Neural progenitor cell (in vitro differentiated cells): ENCODE results near the gene KLHL29. TPM values are rescaled to one million over a fixed set of nuclear protein-coding genes. Genes with fewer than 3 reads are reported as not detected.

ENCODE experiments used
- DNase-seq: peaks from one replicate; pipeline ENCODE4 v3.0.0-alpha.2; 2016; ENCODE audit warnings: low spot score
- H2AFZ ChIP-seq: fragments of 200-600 bp; sonication (generic); replicated peaks from 2 replicates; pipeline ENCODE4 v1.6.1; 2016; ENCODE audit warnings: antibody characterized with exemption
- H3F3A ChIP-seq: fragments of 200-600 bp; sonication (generic); 2 replicates; pipeline ENCODE4 v1.6.1; 2016; ENCODE audit warnings: antibody characterized with exemption, low read depth
- H3K27ac ChIP-seq: fragments of 200-600 bp; sonication (generic); 2 replicates; pipeline ENCODE4 v1.5.1; 2016; ENCODE audit warnings: mild to moderate bottlenecking
- H3K27me3 ChIP-seq: fragments of 200-600 bp; sonication (generic); 2 replicates; pipeline ENCODE4 v1.6.1; 2016; ENCODE audit warnings: mild to moderate bottlenecking, moderate library complexity
- H3K36me3 ChIP-seq: fragments of 200-600 bp; sonication (generic); 2 replicates; pipeline ENCODE4 v1.5.1; 2016
- H3K4me1 ChIP-seq: fragments of 200-600 bp; sonication (generic); 2 replicates; pipeline ENCODE4 v1.6.1; 2016; ENCODE audit warnings: mixed run types
- H3K4me2 ChIP-seq: fragments of 200-600 bp; sonication (generic); 2 replicates; pipeline ENCODE4 v1.6.1; 2016
- H3K4me3 ChIP-seq: fragments of 200-600 bp; sonication (generic); 2 replicates; pipeline ENCODE4 v1.5.1; 2016
- H3K79me2 ChIP-seq: fragments of 200-600 bp; sonication (generic); 2 replicates; pipeline ENCODE4 v1.6.1; 2016; ENCODE audit warnings: low read depth
- H3K9ac ChIP-seq: fragments of 200-600 bp; sonication (generic); 2 replicates; pipeline ENCODE4 v1.6.1; 2016
- H3K9me3 ChIP-seq: fragments of 200-600 bp; sonication (generic); 2 replicates; pipeline ENCODE4 v1.5.1; 2016; ENCODE audit warnings: low read depth
- H4K20me1 ChIP-seq: fragments of 200-600 bp; sonication (generic); 2 replicates; pipeline ENCODE4 v1.6.1; 2016; ENCODE audit warnings: low read depth
- H3K27ac Mint-ChIP-seq: 3 replicates; pipeline ENCODE4 v1.8.0; 2021; ENCODE audit warnings: mixed read lengths
- H3K27me3 Mint-ChIP-seq: 2 replicates; pipeline ENCODE4 v1.8.0; 2022; ENCODE audit warnings: low read depth, mild to moderate bottlenecking, inconsistent platforms, moderate library complexity, mixed read lengths; ENCODE audit not compliant: insufficient read depth
- H3K36me3 Mint-ChIP-seq: 3 replicates; pipeline ENCODE4 v1.8.0; 2021; ENCODE audit warnings: mixed read lengths
- H3K4me1 Mint-ChIP-seq: 3 replicates; pipeline ENCODE4 v1.8.0; 2021; ENCODE audit warnings: mixed read lengths
- H3K4me3 Mint-ChIP-seq: 3 replicates; pipeline ENCODE4 v1.8.0; 2021; ENCODE audit warnings: mild to moderate bottlenecking, moderate library complexity, mixed read lengths
- H3K9me3 Mint-ChIP-seq: 3 replicates; pipeline ENCODE4 v1.8.0; 2020; ENCODE audit warnings: mixed read lengths
- EZH2 ChIP-seq: fragments of 200-600 bp; sonication (generic); IDR thresholded peaks from 2 replicates; pipeline ENCODE4 v1.6.1; 2017; ENCODE audit warnings: antibody characterized with exemption, mild to moderate bottlenecking, moderate library complexity
- EZH2phosphoT487 ChIP-seq: fragments of 200-600 bp; sonication (generic); IDR thresholded peaks from 2 replicates; pipeline ENCODE4 v1.6.1; 2017; ENCODE audit warnings: antibody characterized with exemption
- total RNA-seq: library from RNA; depleted of rRNA; stranded (reverse); fragments of >200 nt; gene quantifications from 2 replicates; pipeline ENCODE4 v1.2.3, GENCODE V29; 2015; ENCODE audit warnings: low replicate concordance
- TF ChIP-seq, protein P1 (sequence below): fragments of 200-600 bp; sonication (generic); IDR thresholded peaks from 2 replicates; pipeline ENCODE4 v1.5.1; 2017; ENCODE audit warnings: antibody characterized with exemption, mild to moderate bottlenecking

Gene KLHL29
- total RNA-seq, 1 donor from 2014 or later = 1.6 TPM

- H2AFZ ChIP-seq = peak overlapping the region; percentile 93
- H3F3A ChIP-seq = no peaks in the 10 kb centered on the region
- peaks cover 8% of the 10 kb centered on the region for H3K27me3 ChIP-seq
- Mint-ChIP-seq H3K36me3 (no peaks in the 10 kb centered on the region), H3K27me3 (peaks cover 5% of the 10 kb centered on the region), H3K4me3 (no peak overlapping the region), H3K27ac (no peak overlapping the region), H3K9me3 (no peaks in the 10 kb centered on the region), H3K4me1 (peaks cover 27% of the 10 kb centered on the region)
- no peaks in the 10 kb centered on the region for H4K20me1 ChIP-seq
- H3K9me3 ChIP-seq = no peaks in the 10 kb centered on the region
- H3K9ac ChIP-seq = no peak overlapping the region
- DNase-seq = peak; percentile 88
- H3K27ac ChIP-seq = no peak overlapping the region
- H3K4me2 ChIP-seq = peak overlapping the region; percentile 21
- TF ChIP-seq, protein P1, sequence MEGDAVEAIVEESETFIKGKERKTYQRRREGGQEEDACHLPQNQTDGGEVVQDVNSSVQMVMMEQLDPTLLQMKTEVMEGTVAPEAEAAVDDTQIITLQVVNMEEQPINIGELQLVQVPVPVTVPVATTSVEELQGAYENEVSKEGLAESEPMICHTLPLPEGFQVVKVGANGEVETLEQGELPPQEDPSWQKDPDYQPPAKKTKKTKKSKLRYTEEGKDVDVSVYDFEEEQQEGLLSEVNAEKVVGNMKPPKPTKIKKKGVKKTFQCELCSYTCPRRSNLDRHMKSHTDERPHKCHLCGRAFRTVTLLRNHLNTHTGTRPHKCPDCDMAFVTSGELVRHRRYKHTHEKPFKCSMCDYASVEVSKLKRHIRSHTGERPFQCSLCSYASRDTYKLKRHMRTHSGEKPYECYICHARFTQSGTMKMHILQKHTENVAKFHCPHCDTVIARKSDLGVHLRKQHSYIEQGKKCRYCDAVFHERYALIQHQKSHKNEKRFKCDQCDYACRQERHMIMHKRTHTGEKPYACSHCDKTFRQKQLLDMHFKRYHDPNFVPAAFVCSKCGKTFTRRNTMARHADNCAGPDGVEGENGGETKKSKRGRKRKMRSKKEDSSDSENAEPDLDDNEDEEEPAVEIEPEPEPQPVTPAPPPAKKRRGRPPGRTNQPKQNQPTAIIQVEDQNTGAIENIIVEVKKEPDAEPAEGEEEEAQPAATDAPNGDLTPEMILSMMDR = peak; percentile 91
- no peak for TF ChIP-seq EZH2
- no peaks in the 10 kb centered on the region for H3K4me1 ChIP-seq
- H3K4me3 ChIP-seq = no peak overlapping the region
- H3K79me2 ChIP-seq = no peaks in the 10 kb centered on the region
- no peaks in the 10 kb centered on the region for H3K36me3 ChIP-seq
These were observed 33.4 kb upstream of the KLHL29 start for GRCh38 chr2:23351388-23352141.

GRCh38 chr2:23354554-23354953 lies 30.4 kb upstream of the KLHL29 start:
- Histone ChIP-seq H3K4me3 (no peak overlapping the region), H3K27ac (no peak overlapping the region), H3K79me2 (no peaks in the 10 kb centered on the region), H3K9ac (no peak overlapping the region), H3K4me2 (no peak overlapping the region), H3K9me3 (no peaks in the 10 kb centered on the region), H3K4me1 (no peaks in the 10 kb centered on the region), H3F3A (no peaks in the 10 kb centered on the region), H4K20me1 (no peaks in the 10 kb centered on the region), H2AFZ (no peak overlapping the region), H3K27me3 (peaks cover 8% of the 10 kb centered on the region), H3K36me3 (no peaks in the 10 kb centered on the region)
- peaks cover 22% of the 10 kb centered on the region for H3K4me1 Mint-ChIP-seq
- no peak for DNase-seq
- H3K27ac Mint-ChIP-seq = no peak overlapping the region
- no peak for TF ChIP-seq EZH2
- TF ChIP-seq EZH2phosphoT487 = no peak
- TF ChIP-seq, protein P1 = no peak
- H3K4me3 Mint-ChIP-seq = no peak overlapping the region
- no peaks in the 10 kb centered on the region for H3K36me3 Mint-ChIP-seq
- H3K9me3 Mint-ChIP-seq = no peaks in the 10 kb centered on the region
- H3K27me3 Mint-ChIP-seq = peaks cover 12% of the 10 kb centered on the region

DNA sequence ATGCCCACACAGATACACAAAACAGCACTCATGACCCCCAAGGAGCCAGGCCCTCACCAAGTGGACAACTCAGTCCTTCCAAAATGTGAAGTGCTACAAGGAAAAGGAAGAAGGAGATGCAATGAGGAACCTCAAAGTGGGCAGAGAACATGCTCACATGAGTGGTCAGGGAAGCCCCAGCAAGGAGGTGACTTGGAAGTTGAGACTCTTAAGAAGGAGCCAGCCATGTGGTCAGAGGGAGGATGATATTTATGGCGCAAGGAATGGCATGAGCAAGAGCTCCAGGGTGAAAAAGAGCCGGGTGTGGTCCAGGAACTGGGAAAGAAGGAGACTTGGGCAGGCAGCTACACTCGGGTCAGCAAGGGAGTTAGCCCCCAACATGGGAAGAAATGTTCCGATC lies 30.0 kb upstream of the KLHL29 start:
- Histone ChIP-seq H2AFZ (no peak overlapping the region), H3K27me3 (peaks cover 8% of the 10 kb centered on the region), H3K79me2 (no peaks in the 10 kb centered on the region), H3K4me3 (no peak overlapping the region), H3K9ac (no peak overlapping the region), H3K9me3 (no peaks in the 10 kb centered on the region), H3K4me2 (no peak overlapping the region), H3K4me1 (no peaks in the 10 kb centered on the region), H3K27ac (no peak overlapping the region), H3F3A (no peaks in the 10 kb centered on the region), H3K36me3 (no peaks in the 10 kb centered on the region), H4K20me1 (no peaks in the 10 kb centered on the region)
- H3K36me3 Mint-ChIP-seq = no peaks in the 10 kb centered on the region
- H3K4me1 Mint-ChIP-seq = peaks cover 20% of the 10 kb centered on the region
- H3K9me3 Mint-ChIP-seq = no peaks in the 10 kb centered on the region
- DNase-seq = no peak
- TF ChIP-seq, protein P1 = no peak
- no peak for TF ChIP-seq EZH2
- H3K27me3 Mint-ChIP-seq = peaks cover 12% of the 10 kb centered on the region
- no peak overlapping the region for H3K4me3 Mint-ChIP-seq
- no peak overlapping the region for H3K27ac Mint-ChIP-seq
